RPMI8226 (cell line): Measurements from ENCODE around the gene ZNF878.
"Not testable (repeated sequence)": the region's sequence is repeated elsewhere in the genome, so short reads cannot be mapped to it uniquely, and the experiment has no call there.

Experiments
- DNase-seq: peaks from one replicate; pipeline ENCODE4 v3.0.0-alpha.2; 2015

Gene ZNF878

DNA sequence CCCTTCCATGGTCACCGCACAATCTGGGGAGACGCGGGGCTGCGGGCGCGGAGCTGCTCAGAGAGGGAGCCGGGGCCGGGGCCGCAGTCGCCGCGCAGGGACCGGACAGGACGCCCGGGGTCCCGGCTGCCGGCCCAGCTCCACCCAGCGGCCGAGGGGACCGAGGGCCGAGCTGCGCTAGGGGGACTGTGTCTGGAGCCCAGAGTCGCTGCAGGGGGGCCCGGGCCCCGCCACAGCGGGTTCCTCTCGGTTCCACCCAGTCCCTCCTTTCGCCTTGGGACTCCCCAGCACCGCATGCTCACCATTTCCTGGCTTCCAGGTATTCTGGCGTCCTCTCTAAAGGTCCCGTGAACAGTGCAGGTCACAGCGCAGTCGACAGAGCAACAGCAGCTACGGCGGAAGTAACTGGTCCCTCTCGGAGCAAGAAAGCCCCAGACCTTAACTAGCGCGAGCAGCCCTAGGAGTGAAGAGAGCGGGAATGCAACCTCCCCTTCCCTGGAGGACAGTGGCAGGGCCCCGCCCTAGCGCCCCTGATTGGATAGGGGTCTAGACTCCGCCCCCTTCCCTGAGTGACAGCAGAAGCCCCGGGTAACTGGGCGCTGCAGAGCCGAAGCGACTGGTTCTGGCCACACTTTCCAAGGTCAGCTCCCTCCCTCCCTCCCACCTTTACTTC, at the start of gene ZNF878:
TSS of gene ZNF878 (minus strand) at position 465 of the 673 bp plus-strand sequence. CDS start at position 305, 160 bp downstream.
- peak; percentile 60 for DNase-seq

DNA sequence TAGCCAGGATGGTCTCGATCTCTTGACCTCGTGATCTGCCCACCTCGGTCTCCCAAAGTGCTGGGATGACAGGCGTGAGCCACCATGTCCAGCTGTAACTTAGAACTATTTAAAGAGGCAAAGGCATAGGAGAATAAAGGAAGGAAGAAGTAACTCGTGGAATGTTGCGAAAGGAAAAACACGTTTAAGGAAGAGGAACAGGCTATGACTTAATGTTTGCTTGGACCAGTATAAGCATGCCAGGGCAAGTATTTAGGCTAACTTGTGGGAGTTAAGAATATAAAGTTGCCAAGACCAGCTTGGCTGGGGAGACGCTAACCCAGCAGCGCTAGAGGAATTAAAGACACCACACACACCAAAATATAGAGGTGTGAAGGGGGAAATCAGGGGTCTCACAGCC, 45.3 kb upstream of the ZNF878 start:
- no peak for DNase-seq

- no peak for DNase-seq
Measured at GRCh38 chr19:12095111-12095790, 42.5 kb upstream of the ZNF878 start.

GRCh38 chr19:12093777-12094176, 41.0 kb upstream of the ZNF878 start:
- no peak for DNase-seq

GRCh38 chr19:12092956-12093355, 40.2 kb upstream of the ZNF878 start:
- no peak for DNase-seq

- DNase-seq, result peak; percentile 52
Measured at GRCh38 chr19:12092065-12092867, 39.5 kb upstream of the ZNF878 start.

DNA sequence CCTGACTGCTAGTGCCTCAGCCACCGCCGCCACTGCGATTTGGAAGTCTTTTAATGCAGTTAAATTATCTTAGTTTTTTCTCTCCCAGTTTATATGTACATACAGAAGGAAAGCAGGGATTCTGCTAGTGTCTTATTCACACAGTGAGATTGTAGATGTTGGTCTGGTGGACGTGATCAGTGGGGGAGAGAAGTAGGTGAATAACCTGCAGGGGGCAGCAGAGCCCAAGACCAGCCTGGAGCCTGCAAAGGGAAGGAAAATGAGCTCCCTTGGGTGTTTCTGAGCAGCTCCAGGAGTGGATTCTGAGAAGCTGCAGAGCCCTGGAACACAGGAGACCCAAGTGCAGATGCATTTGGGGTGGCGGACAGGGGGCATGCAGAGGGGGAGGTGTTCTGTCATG, 38.0 kb upstream of the ZNF878 start:
- peak; percentile 53 for DNase-seq

GRCh38 chr19:12085074-12085818, 32.5 kb upstream of the ZNF878 start:
- DNase-seq, result no peak

DNA sequence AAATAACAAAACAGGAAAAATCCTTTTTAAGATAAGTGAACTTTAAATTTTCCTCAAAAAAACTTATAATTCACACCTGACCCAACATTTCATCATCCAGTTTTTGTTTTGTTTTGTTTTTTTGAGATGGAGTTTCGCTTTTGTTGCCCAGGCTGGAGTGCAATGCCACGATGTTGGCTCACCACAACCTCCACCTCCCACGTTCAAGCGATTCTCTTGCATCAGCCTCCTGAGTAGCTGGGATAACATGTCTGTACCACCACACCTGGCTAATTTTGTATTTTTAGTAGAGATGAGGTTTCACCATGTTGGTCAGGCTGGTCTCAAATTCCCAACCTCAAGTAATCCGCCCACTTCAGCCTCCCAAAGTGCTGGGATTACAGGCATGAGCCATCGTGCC, 30.6 kb upstream of the ZNF878 start:
- not testable (repeated sequence) for DNase-seq

DNA sequence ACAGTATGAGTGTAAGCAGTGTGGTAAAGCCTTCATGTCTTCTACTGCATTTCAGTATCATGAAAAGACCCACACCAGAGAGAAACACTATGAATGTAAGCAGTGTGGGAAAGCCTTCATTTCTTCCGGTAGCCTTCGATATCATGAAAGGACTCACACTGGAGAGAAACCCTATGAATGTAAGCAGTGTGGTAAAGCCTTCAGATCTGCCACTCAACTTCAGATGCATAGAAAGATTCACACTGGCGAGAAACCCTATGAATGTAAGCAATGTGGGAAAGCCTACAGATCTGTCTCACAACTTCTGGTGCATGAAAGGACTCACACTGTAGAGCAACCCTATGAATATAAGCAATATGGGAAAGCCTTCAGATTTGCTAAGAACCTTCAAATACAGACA, 24.6 kb upstream of the ZNF878 start:
- DNase-seq, result no peak

GRCh38 chr19:12076331-12076730, 23.6 kb upstream of the ZNF878 start:
- DNase-seq, result not testable (repeated sequence)

DNA sequence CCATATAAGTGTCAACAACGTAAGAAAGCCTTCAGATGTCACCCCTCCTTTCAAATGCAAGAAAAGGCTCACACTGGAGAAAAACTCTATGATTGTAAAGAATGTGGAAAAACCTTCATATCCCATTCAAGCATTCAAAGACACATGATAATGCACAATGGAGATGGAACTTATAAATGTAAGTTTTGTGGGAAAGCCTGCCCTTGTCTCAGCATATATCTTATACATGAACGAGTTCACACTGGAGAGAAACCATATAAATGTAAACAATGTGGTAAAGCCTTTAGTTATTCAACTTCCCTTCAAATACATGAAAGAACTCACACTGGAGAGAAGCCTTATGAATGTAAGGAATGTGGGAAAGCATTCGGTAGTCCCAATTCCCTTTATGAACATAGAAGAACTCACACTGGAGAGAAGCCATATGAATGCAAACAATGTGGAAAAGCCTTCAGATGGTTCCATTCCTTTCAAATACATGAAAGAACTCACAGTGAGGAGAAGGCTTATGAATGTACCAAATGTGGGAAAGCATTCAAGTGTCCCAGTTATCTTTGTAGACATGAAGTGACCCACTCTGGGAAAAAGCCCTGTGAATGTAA, 22.9 kb upstream of the ZNF878 start:
- no peak for DNase-seq

DNA sequence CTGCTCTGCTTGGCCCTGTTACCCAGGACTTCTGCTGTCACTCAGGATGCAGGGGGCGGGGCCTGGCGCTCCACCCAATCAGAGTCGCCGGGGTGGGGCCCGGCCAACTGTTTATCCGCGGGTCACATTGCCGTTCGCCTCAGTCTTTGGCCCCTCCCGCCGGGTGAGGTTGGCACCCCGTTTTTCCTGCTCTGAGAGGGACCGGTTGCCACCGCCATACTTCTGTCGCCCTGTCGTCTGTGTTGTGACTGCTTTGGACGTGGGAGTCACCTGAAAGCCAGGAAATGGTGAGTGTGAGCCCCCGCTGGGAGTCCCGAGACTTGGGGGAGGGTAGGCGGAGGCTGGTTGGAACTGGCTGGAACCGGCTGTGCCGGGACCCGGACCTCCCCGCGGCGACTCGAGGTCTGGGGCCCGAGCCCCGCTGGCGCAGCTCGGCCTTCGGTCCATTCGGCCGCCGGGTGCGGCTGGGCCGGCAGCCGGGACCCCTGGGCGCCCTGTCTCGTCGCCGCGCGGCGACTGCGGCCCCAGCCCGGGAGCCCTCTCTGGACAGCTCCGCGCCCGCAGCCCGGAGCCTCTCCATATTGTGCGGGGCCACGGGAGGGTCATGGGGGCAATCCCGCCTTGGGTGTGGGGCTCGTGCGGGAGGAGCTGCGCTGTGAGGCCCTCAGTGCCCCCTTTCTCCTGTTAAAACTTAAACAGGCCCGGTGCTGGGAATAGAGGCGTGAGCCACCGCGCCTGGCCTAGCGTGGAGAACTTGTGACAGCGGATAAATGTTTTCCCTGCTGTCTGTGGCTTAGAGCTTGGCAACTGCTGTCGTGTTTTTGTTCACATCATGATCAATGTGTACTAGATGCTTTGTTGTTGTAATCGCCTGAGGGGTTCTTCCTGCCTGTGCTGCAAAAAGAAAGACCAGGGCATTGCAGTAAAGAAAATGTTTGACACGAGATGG, 12.1 kb upstream of the ZNF878 start, which contains the start of gene ZNF844:
TSS of gene ZNF844 (plus strand) at position 142 of the 949 bp plus-strand sequence. CDS start at position 285, 143 bp downstream.
- DNase-seq, result peak; percentile 76

- DNase-seq, result no peak
Measured at GRCh38 chr19:12055784-12056183, 3.0 kb upstream of the ZNF878 start.

GRCh38 chr19:12052091-12052496, 667 bp downstream of the ZNF878 start:
- no peak for DNase-seq

DNA sequence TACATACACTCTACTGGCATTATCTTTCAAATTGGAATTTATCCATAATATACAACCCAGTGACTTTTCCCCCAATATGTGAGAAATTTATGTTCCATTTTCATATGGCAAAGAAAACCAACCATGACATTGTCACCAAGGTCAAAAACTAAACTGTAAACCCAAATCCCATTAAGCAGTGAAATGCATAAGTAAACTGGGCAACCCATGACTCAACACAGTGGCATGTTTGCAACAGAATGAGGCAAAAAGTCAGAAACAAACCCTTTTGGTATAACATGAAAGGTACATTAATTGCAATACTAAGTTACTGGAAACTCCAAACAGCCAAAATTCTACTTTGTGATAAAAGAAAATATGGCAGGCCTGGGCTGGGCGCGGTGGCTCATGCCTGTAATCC, 4.9 kb downstream of the ZNF878 start:
- no peak for DNase-seq

GRCh38 chr19:12043752-12044422, 8.9 kb downstream of the ZNF878 start:
- no peak for DNase-seq

DNA sequence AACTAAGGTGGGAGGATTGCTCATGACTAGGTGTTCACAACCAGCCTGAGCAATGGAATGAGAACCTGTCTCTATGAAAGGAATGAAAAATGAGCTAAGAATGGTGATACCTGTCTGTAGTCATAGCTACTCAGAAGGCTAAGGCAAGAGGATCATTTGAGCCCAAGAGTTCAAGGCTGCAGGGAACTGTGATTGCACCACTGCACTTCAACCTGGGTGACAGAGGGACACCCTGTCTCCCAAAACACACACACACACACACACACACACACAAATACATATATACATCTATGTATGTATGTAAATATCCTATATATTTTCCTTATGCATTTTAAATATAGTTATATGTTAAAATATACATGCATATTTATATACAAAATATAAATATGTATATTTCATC, 9.9 kb downstream of the ZNF878 start:
- DNase-seq, result no peak

GRCh38 chr19:12035220-12036172, 17.3 kb downstream of the ZNF878 start, which contains the start of gene ZNF433:
TSS of gene ZNF433 (minus strand) at chr19:12035679. CDS start at chr19:12035539, 140 bp downstream.
- no peak for DNase-seq
